ENCODE results near the gene VDAC1.
A peak's percentile ranks its signal among the peaks of the same experiment; 100 is the strongest.
"Not testable (repeated sequence)": the region's sequence is repeated elsewhere in the genome, so short reads cannot be mapped to it uniquely, and the experiment has no call there.

VDAC1 gene

GRCh38 chr5:133994297-133994989, 10.3 kb downstream of the VDAC1 start:
- DNase-seq: no peak

DNA sequence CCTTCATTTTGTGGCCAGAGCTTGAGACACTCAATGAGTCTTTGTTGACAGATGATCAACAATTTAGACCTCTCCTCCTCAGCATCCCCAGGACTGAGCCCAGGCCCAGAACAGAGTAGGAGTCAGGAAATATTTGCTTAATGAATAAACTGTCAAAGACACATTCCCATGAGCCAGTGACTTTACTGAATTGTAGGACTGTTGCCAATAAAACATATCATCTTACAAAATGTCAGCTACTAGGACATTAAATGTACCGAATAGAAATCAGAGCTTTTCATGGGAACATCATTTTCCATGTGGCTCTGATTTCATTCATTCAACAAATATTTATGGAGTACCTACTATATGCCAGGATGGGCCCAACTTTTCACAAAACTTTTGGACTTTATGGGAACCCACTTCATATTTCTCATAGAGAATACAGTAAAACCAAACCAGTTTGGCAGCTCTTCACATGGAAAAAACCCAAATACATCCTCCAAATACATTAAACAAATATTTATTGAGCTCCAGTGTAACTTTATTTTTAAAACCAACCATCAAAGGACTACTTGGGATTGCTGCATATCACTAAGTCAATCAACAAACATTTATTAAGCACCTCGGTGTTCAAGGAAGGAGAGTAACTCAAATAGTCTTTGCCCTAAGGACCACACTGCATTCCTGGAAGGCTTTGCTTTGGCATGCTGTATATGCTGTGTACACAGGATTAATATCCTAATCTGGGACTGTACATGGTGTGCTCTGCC, 11.4 kb downstream of the VDAC1 start:
- no peak for DNase-seq

GRCh38 chr5:133992429-133993155, 12.2 kb downstream of the VDAC1 start:
- DNase-seq: no peak

DNA sequence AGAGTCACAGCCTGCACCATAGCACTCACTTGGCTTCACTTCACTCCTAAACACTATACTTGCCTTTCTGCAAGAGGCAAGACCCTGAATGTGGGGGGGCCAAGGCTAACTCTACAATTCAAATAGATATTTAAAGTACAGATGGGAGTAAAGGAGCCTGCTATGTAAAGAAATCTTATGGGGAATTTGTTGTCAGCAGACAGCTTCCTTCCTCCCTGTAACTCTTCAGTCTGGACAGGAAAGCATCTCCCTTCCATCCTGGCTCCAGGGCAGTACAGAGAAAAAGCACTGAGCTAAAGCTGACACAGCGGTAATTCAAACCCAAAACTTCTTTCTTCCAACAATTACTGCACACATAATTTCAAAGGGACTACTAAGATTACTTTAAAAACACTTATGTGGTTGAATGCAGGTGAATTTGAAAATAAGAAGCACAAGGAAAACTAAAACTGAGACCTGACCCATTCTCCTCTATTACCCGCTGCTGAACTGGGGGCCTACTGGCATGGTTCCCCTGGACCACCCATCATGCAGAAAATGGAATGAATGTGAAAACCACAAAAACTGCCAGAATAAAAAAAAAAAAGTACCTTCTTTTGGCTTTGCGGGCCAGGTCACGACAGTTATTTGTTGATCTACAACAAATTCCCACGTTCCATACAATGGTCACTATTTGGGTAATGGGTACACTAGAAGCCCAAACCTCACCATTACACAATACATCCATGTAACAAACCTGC, 13.4 kb downstream of the VDAC1 start:
- no peak for DNase-seq

GRCh38 chr5:133990396-133990795, 14.4 kb downstream of the VDAC1 start:
- DNase-seq: no peak

DNA sequence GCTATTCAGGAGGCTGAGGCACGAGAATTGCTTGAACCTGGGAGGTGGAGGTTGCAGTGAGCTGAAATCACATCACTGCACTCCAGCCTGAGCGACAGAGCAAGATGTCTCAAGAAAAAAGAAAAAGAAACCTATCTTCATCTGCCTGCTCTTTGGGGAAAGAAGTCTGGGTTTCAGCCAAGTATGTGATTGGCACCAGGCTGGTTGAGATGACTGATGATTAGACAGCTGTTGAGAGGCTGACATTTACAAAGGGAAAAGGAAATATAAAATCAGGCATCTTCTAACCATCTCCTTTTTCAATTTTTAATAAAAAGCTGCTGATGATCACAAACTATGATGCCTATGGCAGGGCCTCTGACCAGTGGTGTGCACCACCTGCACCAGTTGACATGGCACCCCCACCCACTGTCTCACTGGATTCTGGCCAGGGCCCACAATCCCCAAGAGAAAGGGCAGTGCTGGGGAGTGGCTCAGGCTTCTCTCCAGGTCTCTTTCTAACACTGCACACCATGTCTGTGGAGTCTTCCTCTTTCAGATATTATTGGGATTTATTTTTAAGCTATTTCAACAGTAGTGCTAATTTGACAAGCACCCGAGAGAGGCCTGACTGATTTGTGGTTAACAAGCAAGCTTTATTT, 19.1 kb downstream of the VDAC1 start:
- no peak for DNase-seq

DNA sequence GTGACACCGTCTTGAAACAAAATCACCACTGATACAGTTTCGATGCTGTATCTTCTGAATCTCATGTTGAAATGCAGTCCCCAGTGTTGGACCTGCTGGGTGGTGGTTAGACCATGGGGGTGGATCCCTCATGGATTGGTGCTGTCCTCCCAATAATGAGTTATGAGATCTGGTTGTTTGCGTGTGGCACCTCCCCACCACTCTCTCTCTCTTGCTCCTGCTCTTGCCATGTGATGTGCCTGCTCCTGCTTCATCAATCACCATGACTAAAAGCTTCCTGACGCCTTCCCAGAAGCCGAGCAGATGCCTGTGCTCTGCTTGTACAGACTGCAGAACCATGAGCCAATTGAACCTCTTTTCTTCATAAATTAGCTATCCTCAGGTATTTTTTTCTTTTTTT, 21.1 kb downstream of the VDAC1 start:
- DNase-seq: no peak

DNA sequence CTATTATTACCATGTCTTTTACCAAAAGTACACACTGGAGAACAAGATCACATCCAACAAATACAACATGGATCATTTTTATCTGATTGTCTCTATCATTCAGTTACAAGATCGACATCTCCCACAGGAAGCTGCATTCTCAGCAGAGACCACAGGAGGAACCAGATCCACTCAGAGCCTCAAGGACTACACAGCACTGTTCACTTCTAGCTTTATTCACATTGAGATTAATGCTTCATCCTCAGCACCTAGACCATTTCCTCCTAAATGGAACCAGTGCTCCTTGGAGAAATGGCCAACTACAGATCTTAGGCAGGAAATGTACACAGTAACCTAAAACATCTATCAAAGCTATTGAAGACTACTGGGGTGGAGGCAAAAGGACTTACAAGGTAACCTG, 23.1 kb downstream of the VDAC1 start:
- no peak for DNase-seq

DNA sequence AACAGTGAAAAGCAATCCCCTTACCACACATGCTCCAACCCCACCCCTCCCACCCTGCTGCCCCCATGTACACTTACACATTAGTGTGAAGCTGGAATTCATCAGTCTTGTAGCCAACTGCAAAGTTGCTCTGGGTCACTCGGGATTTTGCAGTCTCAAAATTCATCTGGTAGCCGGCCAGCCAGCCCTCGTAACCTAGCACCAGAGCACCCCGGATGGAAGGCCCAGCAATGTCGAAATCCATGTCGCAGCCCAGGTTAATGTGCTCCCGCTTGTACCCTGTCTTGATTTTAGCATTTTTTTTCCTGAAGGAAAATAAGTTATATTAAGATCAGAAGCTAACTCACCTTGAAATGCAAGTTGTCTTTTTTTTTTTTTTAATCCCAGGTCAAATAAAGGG, 24.1 kb downstream of the VDAC1 start:
- DNase-seq: no peak

- no peak for DNase-seq
These were observed 25.8 kb downstream of the VDAC1 start for GRCh38 chr5:133978943-133979342.

GRCh38 chr5:133977858-133978257, 26.9 kb downstream of the VDAC1 start:
- DNase-seq: no peak

DNA sequence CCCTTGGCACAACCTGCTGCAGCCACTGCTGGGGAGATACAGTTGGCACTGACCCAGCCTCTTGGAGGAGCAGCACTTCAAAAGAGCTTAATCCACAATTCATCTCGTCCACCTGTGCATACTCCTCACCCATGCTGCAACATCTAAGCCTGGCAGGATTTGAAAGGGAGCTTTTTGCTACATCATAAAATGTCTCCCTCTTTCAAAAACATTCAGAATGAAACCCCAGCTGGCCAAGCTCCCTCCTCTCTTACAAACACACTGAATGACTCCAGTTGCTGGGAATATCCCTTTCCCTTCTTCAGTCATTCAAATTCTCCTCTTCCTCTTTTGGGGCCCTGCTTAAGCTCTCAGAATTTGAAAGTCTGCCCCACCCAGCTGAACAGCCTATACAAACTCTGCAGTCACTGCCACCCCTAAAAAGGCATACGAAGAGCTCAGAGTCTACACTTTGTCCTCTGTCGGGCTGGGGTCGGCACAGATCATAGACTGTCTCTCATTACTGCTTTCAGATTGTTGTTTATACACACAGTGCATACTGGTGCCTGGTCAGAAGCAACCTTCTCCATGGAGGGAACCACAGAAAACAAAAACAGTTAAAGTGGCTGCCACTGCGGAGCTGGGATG, 27.5 kb downstream of the VDAC1 start:
- no peak for DNase-seq

DNA sequence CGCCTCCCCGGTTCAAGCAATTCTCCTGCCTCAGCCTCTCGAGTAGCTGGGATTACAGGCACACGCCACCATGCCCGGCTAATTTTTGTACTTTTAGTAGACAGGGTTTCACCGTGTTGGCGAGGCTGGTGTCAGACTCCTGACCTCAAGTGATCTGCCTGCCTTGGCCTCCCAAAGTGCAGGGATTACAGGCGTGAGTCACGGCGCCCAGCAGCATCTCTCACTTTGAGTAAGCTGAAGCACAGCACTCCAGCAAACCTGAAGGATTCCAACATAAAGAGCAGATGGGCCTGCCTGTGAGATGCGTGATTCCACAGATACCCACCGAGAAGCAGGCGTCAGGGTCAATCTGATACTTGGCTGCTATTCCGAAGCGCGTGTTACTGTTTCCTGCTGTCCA, 29.2 kb downstream of the VDAC1 start:
- not testable (repeated sequence) for DNase-seq

DNA sequence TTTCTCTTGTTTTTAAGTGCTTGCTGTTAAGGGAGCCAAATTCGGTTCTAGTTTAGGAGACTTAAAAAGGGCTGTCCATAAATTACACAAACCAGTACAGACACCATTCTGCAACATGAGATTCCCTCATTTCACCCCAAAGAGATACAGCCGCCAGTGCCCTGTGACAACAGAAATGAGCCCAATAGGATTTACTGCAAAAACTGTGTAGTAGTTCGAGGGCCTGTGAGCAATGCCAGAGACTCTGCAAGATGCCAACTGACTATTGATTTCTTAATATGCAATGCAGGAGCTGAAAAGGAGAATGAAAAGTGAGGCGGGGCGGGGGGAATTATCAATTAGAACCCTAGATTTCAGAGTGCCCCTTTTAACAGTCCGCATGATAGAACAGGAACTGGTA, 30.6 kb downstream of the VDAC1 start:
- DNase-seq: no peak

DNA sequence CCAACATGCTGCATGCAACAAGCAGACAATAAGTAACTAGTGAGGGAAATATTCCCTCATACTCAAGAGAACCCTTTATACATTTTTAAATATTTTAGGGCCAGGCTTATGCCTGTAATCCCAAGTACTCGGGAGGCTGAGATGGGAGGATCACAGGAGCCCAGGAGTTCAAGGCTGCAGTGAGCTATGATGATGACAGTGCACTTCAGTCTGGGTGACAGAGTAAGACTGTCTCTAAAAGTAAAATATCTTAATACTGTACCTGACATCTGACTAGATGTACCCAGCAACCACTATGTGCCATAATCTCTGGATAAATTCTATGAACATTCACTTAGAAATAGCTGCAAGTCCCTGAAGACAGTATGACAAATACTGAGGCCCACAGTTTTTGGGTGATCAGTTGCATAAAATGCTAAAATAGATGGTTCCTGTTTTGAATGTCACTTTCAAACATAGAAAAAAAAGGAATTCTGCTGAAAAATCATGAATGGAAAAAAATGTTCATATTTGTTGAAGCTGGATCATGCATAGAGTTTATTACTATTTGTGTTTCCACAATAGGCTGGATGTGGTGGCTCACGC, 34.4 kb downstream of the VDAC1 start:
- DNase-seq: no peak

GRCh38 chr5:133969654-133970324, 35.0 kb downstream of the VDAC1 start:
- DNase-seq: no peak

GRCh38 chr5:133968204-133968980, 36.4 kb downstream of the VDAC1 start, which contains the start of gene C5orf15:
C5orf15 (minus strand) TSS chr5:133968625; CDS start chr5:133968584, 41 bp downstream.
- peak; percentile 90 for DNase-seq

DNA sequence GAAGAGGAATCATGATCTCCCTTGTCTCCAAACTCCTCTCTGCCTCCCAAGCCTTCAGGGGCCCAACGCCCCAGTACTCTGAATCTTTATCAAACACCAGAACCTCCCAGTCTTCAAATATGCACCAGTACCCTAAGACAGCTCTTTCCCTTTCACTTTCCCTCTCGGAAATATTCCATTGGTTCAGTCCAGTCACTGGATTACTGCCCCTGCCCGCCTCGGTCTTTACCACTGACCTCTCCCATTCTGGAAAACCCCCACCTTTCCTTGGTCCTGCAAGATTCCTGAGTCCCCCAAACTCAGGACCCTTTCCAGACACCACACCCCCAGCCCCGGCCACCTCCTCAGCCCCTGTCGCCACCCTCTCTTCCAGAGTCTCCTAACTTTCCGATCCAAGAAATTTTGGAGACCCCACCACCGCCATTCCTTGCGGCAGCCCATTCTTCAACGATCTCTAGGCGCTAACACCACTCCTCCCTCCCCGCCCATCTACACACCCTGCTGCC, 37.0 kb downstream of the VDAC1 start:
- DNase-seq: peak; percentile 24

- DNase-seq: no peak
These were observed 37.7 kb downstream of the VDAC1 start for GRCh38 chr5:133967124-133967523.

DNA sequence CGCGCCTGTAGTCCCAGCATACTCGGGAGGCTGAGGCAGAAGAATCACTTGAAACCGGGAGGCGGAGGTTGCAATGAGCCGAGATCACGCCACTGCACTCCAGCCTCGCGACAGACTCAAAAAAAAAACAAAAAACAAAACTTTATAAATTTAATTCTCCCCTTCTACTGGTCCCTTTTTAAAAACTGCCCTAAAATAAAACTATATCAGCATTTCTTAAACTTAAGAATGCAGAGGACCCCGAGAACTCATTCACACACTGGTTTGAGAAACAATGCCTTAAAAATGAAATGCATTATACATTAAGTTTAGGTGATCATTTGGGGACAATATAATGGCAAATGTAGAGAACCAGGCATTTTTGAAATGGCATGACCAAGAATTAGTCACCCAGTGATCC, 38.7 kb downstream of the VDAC1 start:
- DNase-seq: no peak

All from activated CD8-positive, alpha-beta memory T cell treated with anti-CD3 and anti-CD28 coated beads, Interleukin-2, amount 50 U/mL, for 4 hours (primary cell).